Pericardium fibroblast (primary cell): ENCODE measurements around the gene ATOH7. TPM values are rescaled to one million over a fixed set of nuclear protein-coding genes. Genes with fewer than 3 reads are reported as not detected.

Experiments used
- total RNA-seq: library from RNA; depleted of rRNA; stranded (reverse); fragments of >200 nt; gene quantifications from 2 replicates; pipeline ENCODE4 v1.2.3, GENCODE V29; 2015

ATOH7 gene
- not detected in 2 replicates for total RNA-seq

DNA sequence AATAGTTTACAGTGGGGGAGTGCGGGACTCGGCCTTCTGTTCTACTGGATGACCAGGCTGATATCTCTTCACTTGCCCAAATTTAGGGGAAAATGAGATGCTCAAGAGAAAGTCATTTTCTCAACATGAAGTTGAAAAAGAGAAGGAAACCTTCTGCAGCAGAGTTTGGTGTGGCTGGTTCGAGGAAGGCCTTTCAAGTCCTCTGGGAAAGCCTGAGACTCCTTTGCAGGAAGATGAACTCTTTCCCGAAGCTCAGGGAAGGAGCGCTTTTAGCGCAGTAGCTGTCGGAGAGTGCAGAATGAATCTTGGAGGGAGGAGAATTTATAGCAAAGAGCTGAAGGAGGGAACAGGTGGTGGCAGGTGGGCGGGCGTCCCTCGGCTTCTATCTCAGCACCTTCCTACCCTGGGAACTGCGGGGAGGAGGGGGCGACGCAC, at the start of gene ATOH7:
Gene ATOH7 (minus strand): TSS at position 297 of the 435 bp plus-strand sequence. CDS start 436 bp downstream, outside the sequence.

Other genes starting within 250 kb of the ATOH7 start
- 26.1 and 29.9 TPM in 2 replicates for gene HERC4, start 156.8 kb downstream of the ATOH7 start, total RNA-seq
- gene MYPN, start 122.6 kb downstream of the ATOH7 start, total RNA-seq, result 0.34 TPM in 1 of 2 replicates, not detected in the other
- 11.0 and 11.2 TPM in 2 replicates for gene HNRNPH3, start 100.0 kb upstream of the ATOH7 start, total RNA-seq
- 3.8 and 6.7 TPM in 2 replicates for gene PBLD, start 100.8 kb upstream of the ATOH7 start, total RNA-seq
- 14.1 and 18.6 TPM in 2 replicates for gene RUFY2, start 175.2 kb upstream of the ATOH7 start, total RNA-seq
- 0.70 and 0.85 TPM in 2 replicates for gene DNA2, start 239.9 kb upstream of the ATOH7 start, total RNA-seq